B cell (primary cell): ENCODE data around the gene DENND5B. TPM values are rescaled to one million over a fixed set of nuclear protein-coding genes. Genes with fewer than 3 reads are reported as not detected.

Experiments
- ATAC-seq: fragments of 200-7000 bp; cut with Tn5 transposase; one replicate; pipeline ENCODE4 v1.10.0; 2021; ENCODE audit warnings: low read depth, mild to moderate bottlenecking, moderate number of reproducible peaks, moderate library complexity
- CTCF ChIA-PET: fragments of 350-600 bp; sonication (Branson Sonifier 250); formaldehyde crosslinking; loops from one replicate; lab custom pipeline; 2021; ENCODE audit warnings: antibody characterized with exemption, inconsistent platforms; lab: Charles Lee
- POLR2A ChIA-PET: fragments of 350-600 bp; sonication (Branson Sonifier 250); formaldehyde crosslinking; loops from one replicate; lab custom pipeline; 2021; ENCODE audit warnings: antibody characterized with exemption; lab: Charles Lee
- DNase-seq: peaks from one replicate; pipeline ENCODE4 v3.0.0; 2013
- H2AFZ ChIP-seq: 2 replicates; pipeline ENCODE4 v1.6.1; 2012; ENCODE audit warnings: mild to moderate bottlenecking, low read depth, low read length; ENCODE audit not compliant: insufficient read depth, poor library complexity, severe bottlenecking
- H3K27ac ChIP-seq, 2 donors: 1 replicate in 1 of 2; 2 replicates in 1 of 2; pipeline ENCODE4 v1.5.1; 2012 to 2013; ENCODE audit warnings: low read length in 2 of 2, mild to moderate bottlenecking in 2 of 2, moderate library complexity in 1 of 2
- H3K27me3 ChIP-seq, 4 experiments: fragments of 200-600 bp in 1 of 4; sonication (generic) in 1 of 4; replicated peaks in 1 of 4; 1 replicate in 2 of 4; 2 replicates in 2 of 4; pipeline versions ENCODE4 v1.6.1 to v1.7.0; 2013 to 2016; ENCODE audit warnings: low read length in 3 of 4, mild to moderate bottlenecking in 2 of 4, mixed read lengths in 1 of 4, moderate library complexity in 1 of 4; ENCODE audit not compliant: insufficient read depth in 4 of 4, control insufficient read depth in 3 of 4; ENCODE audit errors: control extremely low read depth in 1 of 4
- H3K36me3 ChIP-seq, 2 experiments: replicated peaks in 1 of 2; 1 replicate in 1 of 2; 2 replicates in 1 of 2; pipeline versions ENCODE4 v1.6.1 to v1.7.1; 2013; ENCODE audit warnings: low read length in 1 of 2; ENCODE audit not compliant: insufficient read depth in 2 of 2, control insufficient read depth in 1 of 2; ENCODE audit errors: control extremely low read depth in 1 of 2, extremely low read depth in 1 of 2
- H3K4me1 ChIP-seq, 2 donors: fragments of 200-600 bp in 1 of 2; sonication (generic) in 1 of 2; 1 replicate in 1 of 2; 2 replicates in 1 of 2; pipeline versions ENCODE4 v1.5.1 to v1.6.1; 2013 to 2017; ENCODE audit warnings: low read length in 2 of 2; ENCODE audit not compliant: control insufficient read depth in 2 of 2, insufficient read depth in 2 of 2
- H3K4me2 ChIP-seq: replicated peaks from 2 replicates; pipeline ENCODE3; 2012; ENCODE audit warnings: mild to moderate bottlenecking, low read depth, low read length; ENCODE audit not compliant: poor library complexity, severe bottlenecking
- H3K4me3 ChIP-seq, 5 experiments: fragments of 200-600 bp in 1 of 5; sonication (generic) in 1 of 5; 1 replicate in 3 of 5; 2 replicates in 2 of 5; pipeline versions ENCODE4 v1.5.1 to v1.7.0; 2011 to 2016; ENCODE audit warnings: low read length in 4 of 5, mild to moderate bottlenecking in 4 of 5, low read depth in 2 of 5, control low read depth in 1 of 5, moderate library complexity in 1 of 5; ENCODE audit not compliant: insufficient read depth in 1 of 5; ENCODE audit errors: control extremely low read depth in 1 of 5, extremely low read depth in 1 of 5
- H3K79me2 ChIP-seq: fragments of 200-600 bp; sonication (generic); one replicate; pipeline ENCODE4 v1.6.0; 2016; ENCODE audit warnings: low read length; ENCODE audit not compliant: control insufficient read depth, insufficient read depth
- H3K9ac ChIP-seq: fragments of 200-600 bp; sonication (generic); 2 replicates; pipeline ENCODE4 v1.6.1; 2017; ENCODE audit warnings: mild to moderate bottlenecking, low read length, moderate library complexity
- H3K9me3 ChIP-seq, 3 donors: one replicate each; pipeline versions ENCODE4 v1.6.1 to v1.7.1; 2013; ENCODE audit warnings: low read length in 2 of 3; ENCODE audit not compliant: control insufficient read depth in 2 of 3, insufficient read depth in 1 of 3; ENCODE audit errors: control extremely low read depth in 1 of 3
- H4K20me1 ChIP-seq: 2 replicates; pipeline ENCODE4 v1.6.0; 2012; ENCODE audit warnings: mild to moderate bottlenecking, low read length; ENCODE audit not compliant: insufficient read depth, control insufficient read depth, poor library complexity, severe bottlenecking
- H3K27ac Mint-ChIP-seq: one replicate; pipeline ENCODE4 v1.8.0; 2021; ENCODE audit warnings: mixed read lengths
- H3K27me3 Mint-ChIP-seq: one replicate; pipeline ENCODE4 v1.8.0; 2021; ENCODE audit warnings: mixed read lengths
- H3K4me1 Mint-ChIP-seq: one replicate; pipeline ENCODE4 v1.8.0; 2021; ENCODE audit warnings: mixed read lengths
- H3K4me3 Mint-ChIP-seq: one replicate; pipeline ENCODE4 v1.8.0; 2021; ENCODE audit warnings: mixed read lengths
- H3K9me3 Mint-ChIP-seq: one replicate; pipeline ENCODE4 v1.8.0; 2022; ENCODE audit warnings: mixed read lengths; ENCODE audit not compliant: insufficient read depth
- EZH2 ChIP-seq: IDR thresholded peaks from 2 replicates; pipeline ENCODE4 v1.6.1; 2012; ENCODE audit warnings: borderline replicate concordance, low read depth, mild to moderate bottlenecking, moderate library complexity, low read length; ENCODE audit not compliant: insufficient read depth, poor library complexity, severe bottlenecking
- WGBS: methylation state at CpG from one replicate; pipeline ENCODE4 v1.1.5; 2013; ENCODE audit warnings: missing lambda C conversion rate; ENCODE audit not compliant: insufficient coverage; 5-methylcytosine and 5-hydroxymethylcytosine counted together
- intact Hi-C: fragments of 100-400 bp; cut with micrococcal nuclease; formaldehyde crosslinking; loops from one replicate; pipeline ENCODE4 v1.10.0; 2022
- polyA plus RNA-seq: library from polyadenylated mRNA; depleted of rRNA; stranded (reverse); fragments of >200 nt; gene quantifications from 2 replicates; pipeline ENCODE4 v1.2.3, GENCODE V29; 2012
- total RNA-seq, 2 donors: library from RNA; stranded (reverse); fragments of 120-200 nt in 1 of 2; gene quantifications; 1 replicate in 1 of 2; 2 replicates in 1 of 2; pipeline versions ENCODE4 v1.2.3 to v1.2.4, GENCODE V29; 2013 to 2022
- TF ChIP-seq, protein P1 (sequence below): fragments of 200-600 bp; IDR thresholded peaks from one replicate; pipeline ENCODE4 v1.8.0; 2022; ENCODE audit warnings: antibody characterized with exemption, mild to moderate bottlenecking

DENND5B gene
- total and polyA plus RNA-seq, 2 donors (not counting 1 experiment from before 2014, with no cell fraction given): 18.7 to 55.3 TPM

GRCh38 chr12:31634620-31635019 is 43.7 kb upstream of the DENND5B start:
- TF ChIP-seq EZH2: no peak
- TF ChIP-seq, protein P1, sequence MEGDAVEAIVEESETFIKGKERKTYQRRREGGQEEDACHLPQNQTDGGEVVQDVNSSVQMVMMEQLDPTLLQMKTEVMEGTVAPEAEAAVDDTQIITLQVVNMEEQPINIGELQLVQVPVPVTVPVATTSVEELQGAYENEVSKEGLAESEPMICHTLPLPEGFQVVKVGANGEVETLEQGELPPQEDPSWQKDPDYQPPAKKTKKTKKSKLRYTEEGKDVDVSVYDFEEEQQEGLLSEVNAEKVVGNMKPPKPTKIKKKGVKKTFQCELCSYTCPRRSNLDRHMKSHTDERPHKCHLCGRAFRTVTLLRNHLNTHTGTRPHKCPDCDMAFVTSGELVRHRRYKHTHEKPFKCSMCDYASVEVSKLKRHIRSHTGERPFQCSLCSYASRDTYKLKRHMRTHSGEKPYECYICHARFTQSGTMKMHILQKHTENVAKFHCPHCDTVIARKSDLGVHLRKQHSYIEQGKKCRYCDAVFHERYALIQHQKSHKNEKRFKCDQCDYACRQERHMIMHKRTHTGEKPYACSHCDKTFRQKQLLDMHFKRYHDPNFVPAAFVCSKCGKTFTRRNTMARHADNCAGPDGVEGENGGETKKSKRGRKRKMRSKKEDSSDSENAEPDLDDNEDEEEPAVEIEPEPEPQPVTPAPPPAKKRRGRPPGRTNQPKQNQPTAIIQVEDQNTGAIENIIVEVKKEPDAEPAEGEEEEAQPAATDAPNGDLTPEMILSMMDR: no peak
- Histone ChIP-seq H4K20me1 (no peaks in the 10 kb centered on the region), H3K36me3 (no peaks in the 10 kb centered on the region), H3K4me3 (no peak overlapping the region), H3K9ac (no peak overlapping the region), H2AFZ (no peak overlapping the region), H3K79me2 (no peaks in the 10 kb centered on the region), H3K4me1 (peaks cover 23 to 37% of the 10 kb centered on the region in 2 donors), H3K27ac (no peak overlapping the region), H3K27me3 (no peaks in the 10 kb centered on the region), H3K9me3 (peaks cover 0 to 2% (median 0%) of the 10 kb centered on the region in 3 donors), H3K4me2 (no peak overlapping the region)
- ChIA-PET CTCF (interaction anchor here (3.9 kb wide), 1 partner anchor 231 kb away, joined by 26 read pairs; no protein-coding TSS in a partner anchor), POLR2A (interaction anchor here (0.6 kb wide), 1 partner anchor 9 kb away, joined by 3 read pairs; no protein-coding TSS in a partner anchor)
- no peaks in the 10 kb centered on the region for H3K27me3 Mint-ChIP-seq
- ATAC-seq: no peak
- H3K27ac Mint-ChIP-seq: peak overlapping the region; percentile 50
- peaks cover 36% of the 10 kb centered on the region for H3K4me1 Mint-ChIP-seq
- no peaks in the 10 kb centered on the region for H3K9me3 Mint-ChIP-seq
- WGBS: 100% methylated on average over 1 of the region's 1 CpG
- intact Hi-C loops: loop anchor here (5.0 to 10.0 kb wide), 2 partner anchors 90 to 152 kb away; no protein-coding TSS in a partner anchor
- no peak for DNase-seq
- H3K4me3 Mint-ChIP-seq: no peak overlapping the region

GRCh38 chr12:31633464-31633863 is 42.5 kb upstream of the DENND5B start:
- H3K27me3 Mint-ChIP-seq: no peaks in the 10 kb centered on the region
- TF ChIP-seq, protein P1: no peak
- Histone ChIP-seq H2AFZ (no peak overlapping the region), H3K9me3 (peaks cover 0 to 2% (median 0%) of the 10 kb centered on the region in 3 donors), H3K27me3 (no peaks in the 10 kb centered on the region), H3K4me2 (no peak overlapping the region), H3K4me3 (no peak overlapping the region), H3K9ac (no peak overlapping the region), H3K36me3 (no peaks in the 10 kb centered on the region), H3K79me2 (no peaks in the 10 kb centered on the region), H3K27ac (no peak overlapping the region), H4K20me1 (no peaks in the 10 kb centered on the region), H3K4me1 (peaks cover 23 to 37% of the 10 kb centered on the region in 2 donors)
- no peak overlapping the region for H3K27ac Mint-ChIP-seq
- DNase-seq (no peak), ATAC-seq (no peak)
- ChIA-PET CTCF (interaction anchor here (0.6 to 3.9 kb wide), 4 partner anchors 35 to 653 kb away, joined by 3 to 26 read pairs (median 4); no protein-coding TSS in a partner anchor), POLR2A (no interaction called here)
- intact Hi-C loops: loop anchor here (10.0 kb wide), 1 partner anchor 89 kb away; no protein-coding TSS in a partner anchor
- H3K4me3 Mint-ChIP-seq: no peak overlapping the region
- no peaks in the 10 kb centered on the region for H3K9me3 Mint-ChIP-seq
- peaks cover 36% of the 10 kb centered on the region for H3K4me1 Mint-ChIP-seq
- no CpG with 5 or more reads among the region's 4 CpGs for WGBS
